Osteoblast (primary cell): Measurements from ENCODE around the gene BSN. TPM values are rescaled to one million over a fixed set of nuclear protein-coding genes. Genes with fewer than 3 reads are reported as not detected.

Experiments used
- DNase-seq: peaks from one replicate; pipeline ENCODE4 v3.0.0; 2011; ENCODE audit warnings: low spot score, mixed read lengths; ENCODE audit not compliant: insufficient read length; ENCODE audit errors: missing footprints
- H2AFZ ChIP-seq: 2 replicates; pipeline ENCODE4 v1.6.0; 2011; ENCODE audit warnings: mild to moderate bottlenecking, low read length
- H3K27ac ChIP-seq: 2 replicates; pipeline ENCODE4 v1.5.1; 2011; ENCODE audit warnings: mild to moderate bottlenecking, low read depth, low read length, moderate library complexity
- H3K27me3 ChIP-seq: 2 replicates; pipeline ENCODE4 v1.6.0; 2012; ENCODE audit warnings: mild to moderate bottlenecking, control low read depth, inconsistent platforms, low read length, moderate library complexity; ENCODE audit not compliant: insufficient read depth
- H3K36me3 ChIP-seq: 2 replicates; pipeline ENCODE4 v1.5.1; 2011; ENCODE audit warnings: mild to moderate bottlenecking, low read length, control low read depth, moderate library complexity; ENCODE audit not compliant: insufficient read depth
- H3K4me1 ChIP-seq: 2 replicates; pipeline ENCODE4 v1.5.1; 2011; ENCODE audit warnings: mild to moderate bottlenecking, low read length, control low read depth, moderate library complexity; ENCODE audit not compliant: insufficient read depth
- H3K4me2 ChIP-seq: 2 replicates; pipeline ENCODE4 v1.6.0; 2011; ENCODE audit warnings: mild to moderate bottlenecking, low read length; ENCODE audit not compliant: insufficient read depth
- H3K4me3 ChIP-seq: fragments of 200-600 bp; sonication (generic); 3 replicates; pipeline ENCODE4 v1.5.1; 2012; ENCODE audit warnings: mild to moderate bottlenecking, low read length, inconsistent platforms; ENCODE audit not compliant: insufficient read depth
- H3K79me2 ChIP-seq: 2 replicates; pipeline ENCODE4 v1.6.0; 2012; ENCODE audit warnings: mild to moderate bottlenecking, low read length, control low read depth, inconsistent platforms; ENCODE audit not compliant: insufficient read depth
- H3K9me3 ChIP-seq: 2 replicates; pipeline ENCODE4 v1.5.1; 2011; ENCODE audit warnings: low read depth, low read length, control low read depth
- H4K20me1 ChIP-seq: 2 replicates; pipeline ENCODE4 v1.6.0; 2012; ENCODE audit warnings: mild to moderate bottlenecking, low read length, control low read depth; ENCODE audit not compliant: insufficient read depth
- CTCF ChIP-seq: IDR thresholded peaks from 2 replicates; pipeline ENCODE4 v1.5.1; 2011; ENCODE audit warnings: mild to moderate bottlenecking, low read depth, low read length, moderate library complexity; ENCODE audit errors: extremely low read depth
- total RNA-seq: library from RNA; depleted of rRNA; stranded (reverse); fragments of >200 nt; gene quantifications from 2 replicates; pipeline ENCODE4 v1.2.3, GENCODE V29; 2012

BSN gene
- total RNA-seq, 1 donor = under 0.01 TPM

- Histone ChIP-seq H3K4me2 (no peak overlapping the region), H3K27ac (no peak overlapping the region), H3K4me1 (peaks cover 6% of the 10 kb centered on the region), H2AFZ (no peak overlapping the region), H3K9me3 (no peaks in the 10 kb centered on the region), H4K20me1 (peaks cover 14% of the 10 kb centered on the region), H3K27me3 (no peaks in the 10 kb centered on the region), H3K4me3 (no peak overlapping the region), H3K79me2 (peaks cover 6% of the 10 kb centered on the region), H3K36me3 (peaks cover 17% of the 10 kb centered on the region)
- peak; percentile 43 for DNase-seq
- no peak for TF ChIP-seq CTCF
These were observed 163.1 kb downstream of the BSN start for GRCh38 chr3:49717211-49717958.

GRCh38 chr3:49717959-49718857 lies 163.9 kb downstream of the BSN start:
- Histone ChIP-seq H3K36me3 (peaks cover 20% of the 10 kb centered on the region), H3K4me2 (peak overlapping the region; percentile 97)
- no peak for TF ChIP-seq CTCF

GRCh38 chr3:49718858-49719213 lies 164.6 kb downstream of the BSN start:
- Histone ChIP-seq H3K4me1 (peaks cover 15% of the 10 kb centered on the region), H4K20me1 (peaks cover 22% of the 10 kb centered on the region), H3K4me3 (peak overlapping the region; percentile 70), H2AFZ (no peak overlapping the region), H3K4me2 (peak overlapping the region; percentile 97), H3K79me2 (peaks cover 20% of the 10 kb centered on the region), H3K27me3 (no peaks in the 10 kb centered on the region), H3K27ac (no peak overlapping the region), H3K36me3 (peaks cover 20% of the 10 kb centered on the region), H3K9me3 (no peaks in the 10 kb centered on the region)
- TF ChIP-seq CTCF = no peak
- DNase-seq = peak; percentile 90

More at GRCh38 chr3:49717959-49718857, 163.9 kb downstream of the BSN start:
- Histone ChIP-seq H2AFZ (no peak overlapping the region), H3K4me1 (peaks cover 14% of the 10 kb centered on the region), H3K79me2 (peaks cover 14% of the 10 kb centered on the region), H3K27me3 (no peaks in the 10 kb centered on the region), H3K4me3 (no peak overlapping the region), H3K9me3 (no peaks in the 10 kb centered on the region), H4K20me1 (peaks cover 22% of the 10 kb centered on the region), H3K27ac (no peak overlapping the region)
- peak; percentile 80 for DNase-seq
